ENCODE measurements around the gene IRS1.
"Not testable (repeated sequence)": the region's sequence is repeated elsewhere in the genome, so short reads cannot be mapped to it uniquely, and the experiment has no call there.

Gene IRS1

DNA sequence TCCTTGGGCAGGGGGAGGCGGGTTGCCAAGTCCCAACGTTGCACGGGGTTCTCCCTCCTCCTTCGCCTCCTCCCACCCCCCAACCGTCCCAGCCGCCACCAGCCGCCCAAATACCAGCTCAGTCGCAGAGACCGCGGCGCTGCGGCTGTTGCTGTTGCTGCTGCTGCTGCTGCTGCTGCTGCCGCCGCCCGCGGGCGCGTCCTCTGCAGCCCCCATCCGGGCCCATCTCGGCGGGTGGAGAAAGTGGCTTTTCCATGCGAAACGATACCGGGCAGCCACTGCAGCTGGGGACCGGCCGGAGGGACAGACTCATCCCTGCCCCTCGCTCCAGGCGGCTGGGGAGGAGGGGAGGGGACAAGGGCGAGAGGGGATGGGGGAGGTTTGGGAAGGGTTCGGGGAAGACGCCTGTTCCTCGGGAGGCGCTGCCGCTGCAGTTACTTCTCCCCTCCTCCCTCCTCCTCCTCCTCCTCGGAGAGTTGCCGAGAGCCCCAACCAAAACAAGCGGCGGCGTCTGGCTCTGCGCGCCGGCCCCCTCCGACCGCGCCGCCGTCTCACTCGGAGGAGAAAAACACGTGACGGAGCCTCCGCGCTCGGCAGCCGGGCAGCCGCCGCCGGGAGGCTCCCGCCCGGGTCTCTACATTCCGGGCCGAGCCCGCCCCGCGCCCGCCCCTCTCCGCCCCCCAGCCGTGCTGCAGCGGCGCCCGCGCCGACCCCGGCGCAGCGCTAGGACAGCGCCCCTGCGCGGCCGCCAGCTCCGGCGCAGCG is at the start of gene IRS1:
IRS1 (minus strand) TSS at position 610 of the 765 bp plus-strand sequence. CDS start 1,082 bp downstream, outside the sequence.
- DNase-seq (ENCODE audit: low read depth in 2 of 2), result peak; percentile 48 to 58

- no peak for DNase-seq (ENCODE audit: low read depth in 2 of 2)
Observed at GRCh38 chr2:226849349-226849748, 49.7 kb upstream of the IRS1 start.

GRCh38 chr2:226847511-226847910 is 47.9 kb upstream of the IRS1 start:
- DNase-seq (ENCODE audit: low read depth in 2 of 2), result no peak

- DNase-seq (ENCODE audit: low read depth in 2 of 2), result no peak
Observed at GRCh38 chr2:226847090-226847489, 47.5 kb upstream of the IRS1 start.

DNA sequence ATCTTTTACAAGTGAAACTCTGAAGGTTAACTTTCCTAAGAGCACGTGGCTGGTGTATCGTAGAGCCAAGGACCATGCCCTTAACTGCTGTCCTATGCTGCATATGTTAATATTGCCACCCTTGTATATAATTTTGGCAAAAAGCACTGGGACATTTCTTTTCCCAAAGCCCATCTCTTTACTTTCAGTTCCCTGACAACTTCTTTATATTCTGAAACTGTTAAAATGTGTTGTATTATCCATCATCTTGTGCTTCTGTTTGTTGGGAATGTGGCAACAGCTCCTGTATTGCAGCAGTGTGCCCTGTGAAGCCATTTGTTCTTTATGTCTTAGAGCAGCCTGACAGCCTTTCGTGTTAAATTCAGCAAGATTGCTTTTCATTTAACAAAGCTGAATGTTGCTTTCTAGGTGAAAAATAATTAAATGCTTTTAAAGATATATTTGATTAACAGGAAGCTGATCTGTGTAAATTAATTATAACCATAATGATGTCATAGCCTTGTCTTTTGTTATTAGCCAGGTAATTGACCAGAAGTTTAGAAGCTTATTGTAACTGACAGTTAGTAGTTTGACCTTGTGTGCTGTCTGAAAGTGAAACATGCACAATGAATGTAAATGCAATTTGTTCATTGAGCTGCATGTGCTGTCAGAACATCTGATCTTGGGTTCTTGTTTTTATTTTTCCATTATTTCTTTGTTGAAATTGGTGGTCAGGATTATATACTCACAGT is 45.9 kb upstream of the IRS1 start:
- DNase-seq (ENCODE audit: low read depth in 2 of 2), result no peak

- DNase-seq (ENCODE audit: low read depth in 2 of 2), result not testable (repeated sequence)
Observed at GRCh38 chr2:226843001-226843400, 43.4 kb upstream of the IRS1 start.

DNA sequence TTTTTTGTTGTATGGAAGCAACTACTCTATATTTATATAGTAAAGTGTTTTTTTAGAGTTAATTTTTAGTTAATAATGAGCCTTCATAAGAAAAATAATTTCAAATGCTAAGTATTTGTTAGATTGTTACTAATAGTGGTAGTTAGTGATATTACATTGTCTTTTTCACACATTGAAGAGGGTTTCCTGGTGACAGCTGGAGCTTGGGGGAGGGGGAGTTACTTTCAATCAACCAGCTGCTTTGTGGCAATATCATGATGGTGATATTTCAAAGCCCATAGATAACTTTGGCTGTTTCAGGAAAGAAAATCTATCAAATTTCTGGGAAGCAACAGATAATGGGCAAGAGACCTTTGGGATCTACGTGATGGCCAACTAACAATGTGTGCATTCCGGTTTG is 40.3 kb upstream of the IRS1 start:
- DNase-seq (ENCODE audit: low read depth in 2 of 2), result no peak

DNA sequence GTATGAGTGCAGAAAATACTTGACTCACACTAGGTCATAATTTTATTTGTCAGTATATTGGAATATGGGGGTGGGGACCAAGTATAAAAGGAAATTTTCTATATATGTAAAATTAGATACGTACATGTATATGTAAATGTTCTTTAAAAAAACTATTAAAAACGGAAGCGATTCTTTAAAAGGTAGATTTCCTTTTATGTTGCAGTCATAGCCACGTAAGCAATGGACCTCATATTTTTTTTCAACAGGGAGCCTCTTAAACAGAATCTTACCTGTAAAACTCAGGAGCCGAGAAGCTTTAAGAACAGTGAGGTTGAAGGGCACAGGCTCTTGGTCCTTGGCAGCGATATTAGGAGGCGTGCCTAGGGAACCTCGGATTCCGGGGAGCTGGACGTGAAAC is 39.5 kb upstream of the IRS1 start:
- DNase-seq (ENCODE audit: low read depth in 2 of 2), result no peak

DNA sequence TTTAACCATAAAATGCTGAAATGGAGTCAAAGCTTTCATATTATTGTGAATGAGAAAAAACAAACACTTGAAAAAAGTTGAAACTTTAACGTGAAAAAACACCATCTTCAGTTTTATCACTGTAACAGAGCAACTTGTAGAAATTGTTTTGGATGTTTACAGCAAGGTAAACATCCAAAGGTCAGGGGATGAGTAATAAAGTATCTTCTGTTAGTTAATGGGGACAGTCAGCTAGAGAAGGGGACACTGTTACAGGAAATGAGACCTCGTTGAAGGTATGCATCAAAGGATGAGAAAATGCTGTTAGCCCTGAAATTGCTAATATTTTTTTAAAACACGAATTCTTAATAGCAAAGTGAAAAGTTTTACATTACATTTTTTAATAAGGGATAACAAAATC is 39.1 kb upstream of the IRS1 start:
- DNase-seq (ENCODE audit: low read depth in 2 of 2), result no peak

GRCh38 chr2:226837787-226838603 is 38.4 kb upstream of the IRS1 start:
- DNase-seq (ENCODE audit: low read depth in 2 of 2), result no peak

- DNase-seq (ENCODE audit: low read depth in 2 of 2), result no peak
Observed at GRCh38 chr2:226837334-226837733, 37.7 kb upstream of the IRS1 start.

GRCh38 chr2:226836548-226836885 is 36.9 kb upstream of the IRS1 start:
- no peak for DNase-seq (ENCODE audit: low read depth in 2 of 2)

DNA sequence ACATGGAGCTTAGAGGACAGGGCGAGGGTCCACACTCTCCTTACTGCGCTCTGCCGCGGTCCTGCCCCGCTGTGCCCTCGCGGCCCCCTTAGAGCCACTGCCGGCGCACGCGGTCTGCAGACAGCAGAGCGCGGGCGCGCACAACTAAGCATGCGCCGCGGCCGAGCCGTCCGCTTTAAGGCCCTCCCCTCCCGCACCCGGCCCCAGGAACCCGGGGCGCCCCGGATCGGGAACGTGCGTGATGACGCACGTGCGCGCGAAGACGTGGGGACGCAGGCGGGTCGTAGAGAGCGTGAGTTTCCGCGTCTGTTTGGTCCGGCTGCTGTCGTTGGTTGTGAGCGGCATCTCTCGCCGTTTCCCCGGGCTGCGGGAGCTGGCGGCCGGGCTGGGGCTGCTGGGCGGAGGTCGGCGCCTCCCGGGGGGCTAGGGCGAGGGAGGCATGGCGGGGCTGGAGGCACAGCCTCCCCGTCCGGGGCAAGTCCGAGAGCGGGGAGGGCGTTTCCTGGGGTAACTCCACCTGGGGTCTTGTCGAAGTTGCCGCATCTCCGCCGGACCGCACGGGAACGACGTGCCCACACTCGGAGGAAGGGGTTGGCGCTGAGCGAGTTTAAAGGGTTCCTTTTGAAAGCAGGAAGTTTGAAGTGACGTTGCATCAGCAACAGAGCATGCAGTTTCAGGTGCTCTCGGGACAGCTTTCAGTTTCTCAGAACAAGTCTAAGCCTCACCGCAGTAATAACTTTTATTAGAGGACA is 36.4 kb upstream of the IRS1 start, which contains the start of gene RHBDD1:
RHBDD1 (plus strand) TSS at position 259 of the 752 bp plus-strand sequence. CDS start 28,640 bp downstream, outside the sequence.
- DNase-seq (ENCODE audit: low read depth in 2 of 2), result peak; percentile 90 to 91

GRCh38 chr2:226835420-226835795 is 35.8 kb upstream of the IRS1 start:
- peak in 1 of 2 donors; percentile 27 for DNase-seq (ENCODE audit: low read depth in 2 of 2)

- DNase-seq (ENCODE audit: low read depth in 2 of 2), result not testable (repeated sequence)
Observed at GRCh38 chr2:226834880-226835279, 35.3 kb upstream of the IRS1 start.

DNA sequence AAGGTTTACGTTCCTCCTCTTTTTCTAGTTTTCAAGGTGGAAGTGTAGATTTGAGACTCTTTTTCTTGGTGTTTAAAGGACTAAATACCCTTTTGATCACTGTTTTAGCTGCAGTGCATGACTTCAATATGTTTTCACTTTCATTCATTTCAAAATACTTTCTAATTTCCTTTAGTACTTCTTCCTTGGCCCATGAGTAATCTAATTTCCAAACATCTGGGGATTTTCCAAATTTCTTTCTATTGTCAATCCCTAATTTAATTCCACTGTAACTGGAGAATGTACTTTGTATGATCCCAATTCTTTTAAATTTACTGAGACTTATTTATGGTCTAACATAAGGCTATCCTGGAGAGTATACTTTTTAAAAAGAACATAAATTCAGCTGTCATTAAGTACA is 32.4 kb upstream of the IRS1 start:
- DNase-seq (ENCODE audit: low read depth in 2 of 2), result no peak

- DNase-seq (ENCODE audit: low read depth in 2 of 2), result no peak
Observed at GRCh38 chr2:226831266-226831665, 31.6 kb upstream of the IRS1 start.

GRCh38 chr2:226829721-226830631 is 30.4 kb upstream of the IRS1 start:
- no peak for DNase-seq (ENCODE audit: low read depth in 2 of 2)

DNA sequence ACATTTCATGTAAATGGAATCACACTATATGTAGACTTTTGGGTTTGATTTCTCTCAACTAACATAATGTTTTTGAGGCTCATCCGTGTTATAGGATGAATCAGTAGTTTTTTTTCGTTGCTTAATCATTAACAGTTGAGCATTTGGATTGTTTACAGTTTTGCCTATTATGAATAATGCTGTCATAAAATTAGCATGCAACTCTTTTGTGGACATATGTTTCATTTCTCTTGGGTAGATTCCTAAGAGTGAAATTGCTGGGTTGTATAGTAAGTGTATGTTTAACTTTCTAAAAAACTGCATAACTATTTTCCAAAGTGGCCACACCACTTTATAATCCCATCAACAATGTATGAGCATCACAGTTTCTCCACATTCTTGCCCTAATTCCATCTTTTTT is 28.6 kb upstream of the IRS1 start:
- DNase-seq (ENCODE audit: low read depth in 2 of 2), result no peak

DNA sequence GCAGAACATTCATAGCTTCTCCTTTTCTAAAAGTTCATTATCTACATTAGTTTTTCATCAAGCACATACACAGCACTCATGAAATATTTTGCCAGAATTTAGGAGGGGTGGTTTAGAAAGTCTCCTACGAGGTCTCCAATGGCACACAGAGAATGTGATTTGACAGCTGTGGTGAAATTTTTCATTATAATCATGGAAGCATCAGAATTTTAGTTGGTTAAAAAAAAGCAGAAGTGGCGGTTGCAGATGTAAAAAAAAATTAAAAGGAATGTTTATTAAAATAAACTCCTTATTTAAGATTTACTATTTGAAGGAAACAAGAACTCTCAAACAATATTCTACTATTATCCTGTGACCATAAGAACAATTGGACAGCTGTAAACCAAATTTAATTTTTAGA is 25.4 kb upstream of the IRS1 start:
- no peak for DNase-seq (ENCODE audit: low read depth in 2 of 2)

GRCh38 chr2:226818930-226819329 is 19.3 kb upstream of the IRS1 start:
- DNase-seq (ENCODE audit: low read depth in 2 of 2), result no peak

Data from stimulated activated CD4-positive, alpha-beta T cell treated with anti-CD3 and anti-CD28 coated beads, Interleukin-4, amount 100 ng/mL, for 48 hours (primary cell).